Measurements from ENCODE around the gene C1QL1. TPM values are rescaled to one million over a fixed set of nuclear protein-coding genes. Genes with fewer than 3 reads are reported as not detected.

Gene C1QL1
- polyA plus RNA-seq, 1 donor from 2014 or later: 0.19 TPM

DNA sequence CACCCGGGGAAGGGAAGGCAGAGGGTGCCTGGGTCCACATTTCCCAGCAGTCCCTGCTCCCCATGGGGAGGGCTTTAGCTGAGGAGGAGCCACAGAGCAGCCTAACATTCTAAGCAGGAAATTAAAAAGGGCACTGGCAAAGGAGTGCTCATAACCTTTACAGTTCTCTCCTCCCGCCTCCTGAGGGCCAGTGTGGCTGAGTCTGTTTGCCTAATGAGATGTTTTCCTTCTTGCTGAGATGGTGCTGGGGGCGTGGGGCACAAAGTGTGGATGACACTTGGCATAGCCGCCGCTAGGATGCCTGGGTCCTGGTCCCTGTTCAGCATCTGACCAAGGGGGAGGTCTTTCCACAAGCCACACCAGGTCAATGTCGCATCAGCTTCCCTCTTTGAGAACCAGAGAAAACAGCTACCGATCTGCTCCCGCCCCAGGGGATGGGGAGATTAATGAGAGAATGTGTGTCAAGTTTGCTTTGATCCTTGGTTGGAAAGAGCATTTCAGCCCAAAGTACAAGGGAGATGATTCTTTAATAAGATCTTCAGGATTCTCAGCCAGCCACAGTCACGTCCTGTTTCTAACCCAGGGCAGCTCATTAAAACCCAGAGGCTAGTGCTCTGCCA, 26.3 kb downstream of the C1QL1 start:
- Histone ChIP-seq H3K79me2 (replicated peaks; ENCODE audit: insufficient read depth, low read length) (peaks cover 39% of the 10 kb centered on the region), H3K9ac (ENCODE audit: low read length) (no peak overlapping the region), H3K27ac (ENCODE audit: low read length) (no peak overlapping the region), H3K9me2 (ENCODE audit: insufficient read depth, low read length) (no peaks in the 10 kb centered on the region), H3F3A (ENCODE audit: insufficient read depth, low read length, poor library complexity, severe bottlenecking) (no peaks in the 10 kb centered on the region), H3K4me3 (ENCODE audit: low read length) (no peak overlapping the region), H3K36me3 (ENCODE audit: insufficient read depth, low read length) (no peaks in the 10 kb centered on the region), H4K20me1 (ENCODE audit: insufficient read depth) (no peaks in the 10 kb centered on the region), H3K9me3 (ENCODE audit: low read length) (no peaks in the 10 kb centered on the region), H3K27me3 (ENCODE audit: insufficient read depth, low read depth, low read length) (no peaks in the 10 kb centered on the region), H3K4me2 (ENCODE audit: low read length) (no peak overlapping the region), H2AFZ (ENCODE audit: low read depth, low read length) (no peak overlapping the region)
- TF ChIP-seq MXI1 (conservative IDR thresholded peaks at IDR 0.05; ENCODE audit: poor library complexity, severe bottlenecking): no peak
- TF ChIP-seq TAF1 (IDR thresholded peaks at IDR 0.05; ENCODE audit: low read depth): no peak
- TF ChIP-seq EZH2 (IDR thresholded peaks at IDR 0.05; ENCODE audit: borderline replicate concordance, insufficient read depth, low read length, poor library complexity, severe bottlenecking): no peak
- no peak for TF ChIP-seq EP300 (conservative IDR thresholded peaks at IDR 0.05; ENCODE audit: poor library complexity, severe bottlenecking)
- TF ChIP-seq, protein P1, sequence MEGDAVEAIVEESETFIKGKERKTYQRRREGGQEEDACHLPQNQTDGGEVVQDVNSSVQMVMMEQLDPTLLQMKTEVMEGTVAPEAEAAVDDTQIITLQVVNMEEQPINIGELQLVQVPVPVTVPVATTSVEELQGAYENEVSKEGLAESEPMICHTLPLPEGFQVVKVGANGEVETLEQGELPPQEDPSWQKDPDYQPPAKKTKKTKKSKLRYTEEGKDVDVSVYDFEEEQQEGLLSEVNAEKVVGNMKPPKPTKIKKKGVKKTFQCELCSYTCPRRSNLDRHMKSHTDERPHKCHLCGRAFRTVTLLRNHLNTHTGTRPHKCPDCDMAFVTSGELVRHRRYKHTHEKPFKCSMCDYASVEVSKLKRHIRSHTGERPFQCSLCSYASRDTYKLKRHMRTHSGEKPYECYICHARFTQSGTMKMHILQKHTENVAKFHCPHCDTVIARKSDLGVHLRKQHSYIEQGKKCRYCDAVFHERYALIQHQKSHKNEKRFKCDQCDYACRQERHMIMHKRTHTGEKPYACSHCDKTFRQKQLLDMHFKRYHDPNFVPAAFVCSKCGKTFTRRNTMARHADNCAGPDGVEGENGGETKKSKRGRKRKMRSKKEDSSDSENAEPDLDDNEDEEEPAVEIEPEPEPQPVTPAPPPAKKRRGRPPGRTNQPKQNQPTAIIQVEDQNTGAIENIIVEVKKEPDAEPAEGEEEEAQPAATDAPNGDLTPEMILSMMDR (IDR thresholded peaks at IDR 0.05; ENCODE audit: poor library complexity, severe bottlenecking): no peak
- no peak for TF ChIP-seq RAD21 (conservative IDR thresholded peaks at IDR 0.05)
- no peak for TF ChIP-seq POLR2AphosphoS5 (IDR thresholded peaks at IDR 0.05)
- TF ChIP-seq, protein P2, sequence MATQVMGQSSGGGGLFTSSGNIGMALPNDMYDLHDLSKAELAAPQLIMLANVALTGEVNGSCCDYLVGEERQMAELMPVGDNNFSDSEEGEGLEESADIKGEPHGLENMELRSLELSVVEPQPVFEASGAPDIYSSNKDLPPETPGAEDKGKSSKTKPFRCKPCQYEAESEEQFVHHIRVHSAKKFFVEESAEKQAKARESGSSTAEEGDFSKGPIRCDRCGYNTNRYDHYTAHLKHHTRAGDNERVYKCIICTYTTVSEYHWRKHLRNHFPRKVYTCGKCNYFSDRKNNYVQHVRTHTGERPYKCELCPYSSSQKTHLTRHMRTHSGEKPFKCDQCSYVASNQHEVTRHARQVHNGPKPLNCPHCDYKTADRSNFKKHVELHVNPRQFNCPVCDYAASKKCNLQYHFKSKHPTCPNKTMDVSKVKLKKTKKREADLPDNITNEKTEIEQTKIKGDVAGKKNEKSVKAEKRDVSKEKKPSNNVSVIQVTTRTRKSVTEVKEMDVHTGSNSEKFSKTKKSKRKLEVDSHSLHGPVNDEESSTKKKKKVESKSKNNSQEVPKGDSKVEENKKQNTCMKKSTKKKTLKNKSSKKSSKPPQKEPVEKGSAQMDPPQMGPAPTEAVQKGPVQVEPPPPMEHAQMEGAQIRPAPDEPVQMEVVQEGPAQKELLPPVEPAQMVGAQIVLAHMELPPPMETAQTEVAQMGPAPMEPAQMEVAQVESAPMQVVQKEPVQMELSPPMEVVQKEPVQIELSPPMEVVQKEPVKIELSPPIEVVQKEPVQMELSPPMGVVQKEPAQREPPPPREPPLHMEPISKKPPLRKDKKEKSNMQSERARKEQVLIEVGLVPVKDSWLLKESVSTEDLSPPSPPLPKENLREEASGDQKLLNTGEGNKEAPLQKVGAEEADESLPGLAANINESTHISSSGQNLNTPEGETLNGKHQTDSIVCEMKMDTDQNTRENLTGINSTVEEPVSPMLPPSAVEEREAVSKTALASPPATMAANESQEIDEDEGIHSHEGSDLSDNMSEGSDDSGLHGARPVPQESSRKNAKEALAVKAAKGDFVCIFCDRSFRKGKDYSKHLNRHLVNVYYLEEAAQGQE (IDR thresholded peaks at IDR 0.05; ENCODE audit: borderline replicate concordance): no peak
- no peak for TF ChIP-seq SMC3 (conservative IDR thresholded peaks at IDR 0.05; ENCODE audit: poor library complexity)

DNA sequence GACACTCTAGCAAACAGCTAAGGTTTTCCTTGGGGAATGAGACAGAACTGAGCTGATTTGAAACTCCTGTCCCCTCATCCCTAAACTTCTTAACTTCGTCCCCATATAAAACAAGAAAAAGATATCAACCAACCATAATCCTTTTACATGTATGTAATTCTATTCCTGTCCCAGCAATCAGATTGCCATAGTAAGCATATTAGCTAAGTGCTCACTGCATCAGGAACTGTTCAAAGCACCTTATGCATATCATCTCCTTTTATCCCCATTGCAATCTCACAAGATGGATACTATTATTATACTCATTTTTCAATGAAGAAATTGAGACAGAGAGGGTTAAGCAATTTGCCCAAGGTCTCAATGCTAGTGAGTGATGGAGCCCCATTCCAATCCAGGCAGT, 27.3 kb downstream of the C1QL1 start:
- Histone ChIP-seq H3K4me2 (ENCODE audit: low read length) (no peak overlapping the region), H3K9ac (ENCODE audit: low read length) (no peak overlapping the region), H3K4me3 (ENCODE audit: low read length) (no peak overlapping the region), H3K27me3 (ENCODE audit: insufficient read depth, low read depth, low read length) (no peaks in the 10 kb centered on the region), H2AFZ (ENCODE audit: low read depth, low read length) (no peak overlapping the region), H3K36me3 (ENCODE audit: insufficient read depth, low read length) (no peaks in the 10 kb centered on the region), H3K9me3 (ENCODE audit: low read length) (no peaks in the 10 kb centered on the region), H3K27ac (ENCODE audit: low read length) (no peak overlapping the region), H3K79me2 (replicated peaks; ENCODE audit: insufficient read depth, low read length) (peaks cover 29% of the 10 kb centered on the region), H4K20me1 (ENCODE audit: insufficient read depth) (no peaks in the 10 kb centered on the region), H3K9me2 (ENCODE audit: insufficient read depth, low read length) (no peaks in the 10 kb centered on the region), H3F3A (ENCODE audit: insufficient read depth, low read length, poor library complexity, severe bottlenecking) (no peaks in the 10 kb centered on the region)
- TF ChIP-seq EP300 (conservative IDR thresholded peaks at IDR 0.05; ENCODE audit: poor library complexity, severe bottlenecking) (no peak), MXI1 (conservative IDR thresholded peaks at IDR 0.05; ENCODE audit: poor library complexity, severe bottlenecking) (no peak), SMC3 (conservative IDR thresholded peaks at IDR 0.05; ENCODE audit: poor library complexity) (no peak), RAD21 (conservative IDR thresholded peaks at IDR 0.05) (no peak), EZH2 (IDR thresholded peaks at IDR 0.05; ENCODE audit: borderline replicate concordance, insufficient read depth, low read length, poor library complexity, severe bottlenecking) (no peak), TAF1 (IDR thresholded peaks at IDR 0.05; ENCODE audit: low read depth) (no peak), POLR2AphosphoS5 (IDR thresholded peaks at IDR 0.05) (no peak)
- TF ChIP-seq, protein P2 (IDR thresholded peaks at IDR 0.05; ENCODE audit: borderline replicate concordance): no peak
- TF ChIP-seq, protein P1 (IDR thresholded peaks at IDR 0.05; ENCODE audit: poor library complexity, severe bottlenecking): no peak

All from neural cell (in vitro differentiated cells).